Measurements from ENCODE around the gene ZBTB47.

DNA sequence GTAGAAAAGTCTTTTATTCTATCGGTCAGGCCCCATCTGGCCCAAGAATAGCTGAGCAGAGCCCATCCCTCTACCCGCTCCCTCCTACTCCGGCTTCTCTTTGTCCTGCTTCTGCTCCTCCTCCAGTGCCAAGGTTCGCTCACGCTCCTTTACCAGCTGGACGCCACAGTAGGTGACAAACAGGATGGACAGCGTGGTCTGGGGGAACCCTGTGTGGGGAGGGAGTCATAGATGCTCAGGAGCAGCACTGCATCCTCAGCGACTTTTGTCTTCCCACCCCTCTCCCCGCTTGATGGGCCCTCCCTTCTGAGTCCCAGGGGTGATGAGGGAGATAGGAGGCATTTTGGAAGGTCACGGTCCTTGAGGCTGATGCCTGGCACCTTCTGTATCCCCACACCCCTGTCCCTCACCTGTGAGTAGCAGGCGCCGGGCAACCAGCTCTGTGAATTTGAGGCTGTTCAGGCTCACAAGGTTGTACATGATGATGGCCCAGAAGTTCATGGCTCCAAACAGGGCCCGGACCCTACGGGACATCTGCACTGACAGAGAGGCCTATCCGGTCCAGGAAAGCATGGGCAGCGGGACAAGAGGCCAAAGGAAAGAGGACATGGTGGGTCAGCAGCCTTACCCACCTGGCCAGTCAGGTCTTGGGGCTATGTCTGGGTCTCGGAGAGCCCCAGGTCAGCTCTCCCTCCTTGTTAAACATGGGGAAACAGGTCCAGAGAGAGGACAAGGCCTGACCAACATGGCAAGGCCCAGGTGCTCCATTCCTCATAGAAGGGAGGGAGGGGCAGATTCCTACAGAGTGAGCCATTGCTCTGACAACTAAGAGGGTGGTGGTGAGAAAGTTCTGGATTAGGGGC lies 39.4 kb downstream of the ZBTB47 start:
- TF ChIP-seq, protein P1, sequence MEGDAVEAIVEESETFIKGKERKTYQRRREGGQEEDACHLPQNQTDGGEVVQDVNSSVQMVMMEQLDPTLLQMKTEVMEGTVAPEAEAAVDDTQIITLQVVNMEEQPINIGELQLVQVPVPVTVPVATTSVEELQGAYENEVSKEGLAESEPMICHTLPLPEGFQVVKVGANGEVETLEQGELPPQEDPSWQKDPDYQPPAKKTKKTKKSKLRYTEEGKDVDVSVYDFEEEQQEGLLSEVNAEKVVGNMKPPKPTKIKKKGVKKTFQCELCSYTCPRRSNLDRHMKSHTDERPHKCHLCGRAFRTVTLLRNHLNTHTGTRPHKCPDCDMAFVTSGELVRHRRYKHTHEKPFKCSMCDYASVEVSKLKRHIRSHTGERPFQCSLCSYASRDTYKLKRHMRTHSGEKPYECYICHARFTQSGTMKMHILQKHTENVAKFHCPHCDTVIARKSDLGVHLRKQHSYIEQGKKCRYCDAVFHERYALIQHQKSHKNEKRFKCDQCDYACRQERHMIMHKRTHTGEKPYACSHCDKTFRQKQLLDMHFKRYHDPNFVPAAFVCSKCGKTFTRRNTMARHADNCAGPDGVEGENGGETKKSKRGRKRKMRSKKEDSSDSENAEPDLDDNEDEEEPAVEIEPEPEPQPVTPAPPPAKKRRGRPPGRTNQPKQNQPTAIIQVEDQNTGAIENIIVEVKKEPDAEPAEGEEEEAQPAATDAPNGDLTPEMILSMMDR (conservative IDR thresholded peaks at IDR 0.05), result no peak
- TF ChIP-seq EZH2 (IDR thresholded peaks at IDR 0.05; ENCODE audit: low read depth), result no peak
